HepG2 (cell line): ENCODE data around the gene ZNF19.

ENCODE experiments used
- JUND ChIP-seq: sonication (generic); formaldehyde crosslinking; IDR thresholded peaks from 2 replicates; pipeline ENCODE4 v1.8.0; 2022; ENCODE audit warnings: mild to moderate bottlenecking, missing genetic modification reagents
- NFKBIZ ChIP-seq: IDR thresholded peaks from 2 replicates; pipeline ENCODE4 v1.6.1; 2018; ENCODE audit warnings: missing genetic modification reagents, missing compliant biosample characterization
- NR3C1 ChIP-seq: sonication (generic); formaldehyde crosslinking; IDR thresholded peaks from 2 replicates; pipeline ENCODE4 v1.4.0; 2020; ENCODE audit warnings: missing genetic modification reagents

- TF ChIP-seq NR3C1 (CRISPR knock-in tag), result no peak
- TF ChIP-seq JUND (CRISPR knock-in tag), result no peak
- no peak for TF ChIP-seq NFKBIZ (CRISPR knock-in tag)
Measured at GRCh38 chr16:71499775-71500364, 10.7 kb upstream of the ZNF19 start.
